B cell (primary cell): ENCODE measurements around the gene PHKA2. TPM values are rescaled to one million over a fixed set of nuclear protein-coding genes. Genes with fewer than 3 reads are reported as not detected.

Source experiments
- ATAC-seq: fragments of 200-7000 bp; cut with Tn5 transposase; one replicate; pipeline ENCODE4 v1.10.0; 2021; ENCODE audit warnings: low read depth, mild to moderate bottlenecking, moderate number of reproducible peaks, moderate library complexity
- CTCF ChIA-PET: fragments of 350-600 bp; sonication (Branson Sonifier 250); formaldehyde crosslinking; loops from one replicate; lab custom pipeline; 2021; ENCODE audit warnings: antibody characterized with exemption, inconsistent platforms; lab: Charles Lee
- POLR2A ChIA-PET: fragments of 350-600 bp; sonication (Branson Sonifier 250); formaldehyde crosslinking; loops from one replicate; lab custom pipeline; 2021; ENCODE audit warnings: antibody characterized with exemption; lab: Charles Lee
- DNase-seq: peaks from one replicate; pipeline ENCODE4 v3.0.0; 2013
- H2AFZ ChIP-seq: 2 replicates; pipeline ENCODE4 v1.6.1; 2012; ENCODE audit warnings: mild to moderate bottlenecking, low read depth, low read length; ENCODE audit not compliant: insufficient read depth, poor library complexity, severe bottlenecking
- H3K27ac ChIP-seq, 2 donors: 1 replicate in 1 of 2; 2 replicates in 1 of 2; pipeline ENCODE4 v1.5.1; 2012 to 2013; ENCODE audit warnings: low read length in 2 of 2, mild to moderate bottlenecking in 2 of 2, moderate library complexity in 1 of 2
- H3K27me3 ChIP-seq, 4 experiments: fragments of 200-600 bp in 1 of 4; sonication (generic) in 1 of 4; replicated peaks in 1 of 4; 1 replicate in 2 of 4; 2 replicates in 2 of 4; pipeline versions ENCODE4 v1.6.1 to v1.7.0; 2013 to 2016; ENCODE audit warnings: low read length in 3 of 4, mild to moderate bottlenecking in 2 of 4, mixed read lengths in 1 of 4, moderate library complexity in 1 of 4; ENCODE audit not compliant: insufficient read depth in 4 of 4, control insufficient read depth in 3 of 4; ENCODE audit errors: control extremely low read depth in 1 of 4
- H3K36me3 ChIP-seq, 2 experiments: replicated peaks in 1 of 2; 1 replicate in 1 of 2; 2 replicates in 1 of 2; pipeline versions ENCODE4 v1.6.1 to v1.7.1; 2013; ENCODE audit warnings: low read length in 1 of 2; ENCODE audit not compliant: insufficient read depth in 2 of 2, control insufficient read depth in 1 of 2; ENCODE audit errors: control extremely low read depth in 1 of 2, extremely low read depth in 1 of 2
- H3K4me1 ChIP-seq, 2 donors: fragments of 200-600 bp in 1 of 2; sonication (generic) in 1 of 2; 1 replicate in 1 of 2; 2 replicates in 1 of 2; pipeline versions ENCODE4 v1.5.1 to v1.6.1; 2013 to 2017; ENCODE audit warnings: low read length in 2 of 2; ENCODE audit not compliant: control insufficient read depth in 2 of 2, insufficient read depth in 2 of 2
- H3K4me2 ChIP-seq: replicated peaks from 2 replicates; pipeline ENCODE3; 2012; ENCODE audit warnings: mild to moderate bottlenecking, low read depth, low read length; ENCODE audit not compliant: poor library complexity, severe bottlenecking
- H3K4me3 ChIP-seq, 5 experiments: fragments of 200-600 bp in 1 of 5; sonication (generic) in 1 of 5; 1 replicate in 3 of 5; 2 replicates in 2 of 5; pipeline versions ENCODE4 v1.5.1 to v1.7.0; 2011 to 2016; ENCODE audit warnings: low read length in 4 of 5, mild to moderate bottlenecking in 4 of 5, low read depth in 2 of 5, control low read depth in 1 of 5, moderate library complexity in 1 of 5; ENCODE audit not compliant: insufficient read depth in 1 of 5; ENCODE audit errors: control extremely low read depth in 1 of 5, extremely low read depth in 1 of 5
- H3K79me2 ChIP-seq: fragments of 200-600 bp; sonication (generic); one replicate; pipeline ENCODE4 v1.6.0; 2016; ENCODE audit warnings: low read length; ENCODE audit not compliant: control insufficient read depth, insufficient read depth
- H3K9ac ChIP-seq: fragments of 200-600 bp; sonication (generic); 2 replicates; pipeline ENCODE4 v1.6.1; 2017; ENCODE audit warnings: mild to moderate bottlenecking, low read length, moderate library complexity
- H3K9me3 ChIP-seq, 3 donors: one replicate each; pipeline versions ENCODE4 v1.6.1 to v1.7.1; 2013; ENCODE audit warnings: low read length in 2 of 3; ENCODE audit not compliant: control insufficient read depth in 2 of 3, insufficient read depth in 1 of 3; ENCODE audit errors: control extremely low read depth in 1 of 3
- H4K20me1 ChIP-seq: 2 replicates; pipeline ENCODE4 v1.6.0; 2012; ENCODE audit warnings: mild to moderate bottlenecking, low read length; ENCODE audit not compliant: insufficient read depth, control insufficient read depth, poor library complexity, severe bottlenecking
- H3K27ac Mint-ChIP-seq: one replicate; pipeline ENCODE4 v1.8.0; 2021; ENCODE audit warnings: mixed read lengths
- H3K27me3 Mint-ChIP-seq: one replicate; pipeline ENCODE4 v1.8.0; 2021; ENCODE audit warnings: mixed read lengths
- H3K4me1 Mint-ChIP-seq: one replicate; pipeline ENCODE4 v1.8.0; 2021; ENCODE audit warnings: mixed read lengths
- H3K4me3 Mint-ChIP-seq: one replicate; pipeline ENCODE4 v1.8.0; 2021; ENCODE audit warnings: mixed read lengths
- H3K9me3 Mint-ChIP-seq: one replicate; pipeline ENCODE4 v1.8.0; 2022; ENCODE audit warnings: mixed read lengths; ENCODE audit not compliant: insufficient read depth
- CTCF ChIP-seq: fragments of 200-600 bp; IDR thresholded peaks from one replicate; pipeline ENCODE4 v1.8.0; 2022; ENCODE audit warnings: antibody characterized with exemption, mild to moderate bottlenecking
- EZH2 ChIP-seq: IDR thresholded peaks from 2 replicates; pipeline ENCODE4 v1.6.1; 2012; ENCODE audit warnings: borderline replicate concordance, low read depth, mild to moderate bottlenecking, moderate library complexity, low read length; ENCODE audit not compliant: insufficient read depth, poor library complexity, severe bottlenecking
- WGBS: methylation state at CpG from one replicate; pipeline ENCODE4 v1.1.5; 2013; ENCODE audit warnings: missing lambda C conversion rate; ENCODE audit not compliant: insufficient coverage; 5-methylcytosine and 5-hydroxymethylcytosine counted together
- intact Hi-C: fragments of 100-400 bp; cut with micrococcal nuclease; formaldehyde crosslinking; loops from one replicate; pipeline ENCODE4 v1.10.0; 2022
- polyA plus RNA-seq: library from polyadenylated mRNA; depleted of rRNA; stranded (reverse); fragments of >200 nt; gene quantifications from 2 replicates; pipeline ENCODE4 v1.2.3, GENCODE V29; 2012
- total RNA-seq, 2 donors: library from RNA; stranded (reverse); fragments of 120-200 nt in 1 of 2; gene quantifications; 1 replicate in 1 of 2; 2 replicates in 1 of 2; pipeline versions ENCODE4 v1.2.3 to v1.2.4, GENCODE V29; 2013 to 2022

PHKA2 gene
- total and polyA plus RNA-seq, 2 donors (not counting 1 experiment from before 2014, with no cell fraction given): 54.6 to 60.6 TPM

- no peaks in the 10 kb centered on the region for H3K79me2 ChIP-seq
- peaks cover 0 to 24% of the 10 kb centered on the region in 2 experiments for H3K36me3 ChIP-seq
- Mint-ChIP-seq H3K27ac (no peak overlapping the region), H3K4me1 (no peaks in the 10 kb centered on the region), H3K4me3 (no peak overlapping the region), H3K9me3 (no peaks in the 10 kb centered on the region), H3K27me3 (no peaks in the 10 kb centered on the region)
- ATAC-seq: no peak
- CTCF ChIA-PET: no interaction called here
- WGBS: 100% methylated on average over 1 of the region's 7 CpGs
- intact Hi-C loops: no loop called here
- H3K27me3 ChIP-seq: no peaks in the 10 kb centered on the region
- DNase-seq: no peak
- no peaks in the 10 kb centered on the region for H3K4me1 ChIP-seq
- no peak overlapping the region for H3K27ac ChIP-seq
- no peak overlapping the region for H3K4me2 ChIP-seq
- H3K9ac ChIP-seq: no peak overlapping the region
- H2AFZ ChIP-seq: no peak overlapping the region
- H3K4me3 ChIP-seq: no peak overlapping the region
- H4K20me1 ChIP-seq: no peaks in the 10 kb centered on the region
- no peaks in the 10 kb centered on the region for H3K9me3 ChIP-seq
- no peak for TF ChIP-seq CTCF
- TF ChIP-seq EZH2: no peak
- POLR2A ChIA-PET: no interaction called here
Observed at GRCh38 chrX:18917831-18918230, 66.1 kb downstream of the PHKA2 start.

- POLR2A ChIA-PET: no interaction called here
- no peaks in the 10 kb centered on the region for H3K4me1 ChIP-seq
- CTCF ChIA-PET: interaction anchor here (0.8 kb wide), 1 partner anchor 8 kb away, joined by 3 read pairs; no protein-coding TSS in a partner anchor
- H3K4me2 ChIP-seq: no peak overlapping the region
- no peaks in the 10 kb centered on the region for H3K79me2 ChIP-seq
- no peaks in the 10 kb centered on the region for H4K20me1 ChIP-seq
- Mint-ChIP-seq H3K27me3 (no peaks in the 10 kb centered on the region), H3K4me1 (no peaks in the 10 kb centered on the region), H3K27ac (no peak overlapping the region), H3K4me3 (no peak overlapping the region), H3K9me3 (no peaks in the 10 kb centered on the region)
- H3K27ac ChIP-seq: no peak overlapping the region
- peaks cover 0 to 35% of the 10 kb centered on the region in 2 experiments for H3K36me3 ChIP-seq
- no peaks in the 10 kb centered on the region for H3K27me3 ChIP-seq
- intact Hi-C loops: no loop called here
- no peak for DNase-seq
- no peaks in the 10 kb centered on the region for H3K9me3 ChIP-seq
- H3K4me3 ChIP-seq: no peak overlapping the region
- H2AFZ ChIP-seq: no peak overlapping the region
- no peak for TF ChIP-seq EZH2
- TF ChIP-seq CTCF: no peak
- no peak for ATAC-seq
- 97% methylated on average over 5 of the region's 12 CpGs for WGBS
- no peak overlapping the region for H3K9ac ChIP-seq
Observed at GRCh38 chrX:18906286-18906685, 77.6 kb downstream of the PHKA2 start.
